HepG2 (cell line): Measurements from ENCODE around the gene AAR2. TPM values are rescaled to one million over a fixed set of nuclear protein-coding genes. Genes with fewer than 3 reads are reported as not detected.

Experiments
- ATAC-seq: fragments of 200-7000 bp; cut with Tn5 transposase; 3 replicates; pipeline ENCODE4 v1.9.1; 2020; ENCODE audit warnings: mild to moderate bottlenecking, moderate library complexity
- BruUV-seq: library from RNA; stranded (reverse); fragments of 400-500 nt; replicated peaks from 2 replicates; lab custom pipeline; 2021; lab: Mats Ljungman, UMichigan
- CTCF ChIA-PET: fragments of 300-600 bp; formaldehyde crosslinking; extraction: SDS; loops from one replicate; lab custom pipeline; 2021; ENCODE audit warnings: low total read pairs, inconsistent platforms, low intra/inter-chr PET ratio; lab: Yijun Ruan, JAX
- POLR2A ChIA-PET: fragments of 350-600 bp; sonication (Branson Sonifier 250); formaldehyde crosslinking; loops from one replicate; lab custom pipeline; 2020; ENCODE audit warnings: antibody characterized with exemption, inconsistent platforms; lab: Yijun Ruan, JAX
- DNase-seq: peaks from one replicate; pipeline ENCODE4 v3.0.0-alpha.2; 2015; ENCODE audit warnings: low spot score
- FAIRE-seq: peaks from 3 replicates; lab custom pipeline; 2011; peaks lifted over from hg19 to GRCh38; lab: Jason Lieb, UNC
- H2AFZ ChIP-seq: one replicate; pipeline ENCODE4 v1.6.1; 2011; ENCODE audit warnings: low read length, inconsistent platforms
- H3K27ac ChIP-seq: fragments of 300-600 bp; 3 replicates; pipeline ENCODE4 v1.8.0; 2011; ENCODE audit warnings: mixed run types, mild to moderate bottlenecking, mixed read lengths, low read length, inconsistent platforms; ENCODE audit not compliant: insufficient read depth; ENCODE audit errors: extremely low read length
- H3K27me3 ChIP-seq, 2 experiments: fragments of 200-600 bp in 1 of 2; 2 replicates in 1 of 2; 3 replicates in 1 of 2; pipeline versions ENCODE4 v1.6.0 to v1.8.0; 2011; ENCODE audit warnings: low read length in 2 of 2, mild to moderate bottlenecking in 2 of 2, moderate library complexity in 2 of 2, inconsistent platforms in 1 of 2; ENCODE audit not compliant: insufficient read depth in 2 of 2, control insufficient read depth in 1 of 2
- H3K36me3 ChIP-seq, 2 experiments: fragments of 200-600 bp in 1 of 2; replicated peaks in 1 of 2; 2 replicates in 1 of 2; 3 replicates in 1 of 2; pipeline versions ENCODE4 v1.5.1 to v1.8.0; 2011; ENCODE audit warnings: low read length in 2 of 2, inconsistent platforms in 1 of 2; ENCODE audit not compliant: insufficient read depth in 2 of 2, control insufficient read depth in 1 of 2
- H3K4me1 ChIP-seq: 2 replicates; pipeline ENCODE4 v1.5.1; 2012; ENCODE audit warnings: low read length, inconsistent platforms; ENCODE audit not compliant: insufficient read depth
- H3K4me2 ChIP-seq: 2 replicates; pipeline ENCODE4 v1.6.0; 2011; ENCODE audit warnings: low read depth, low read length, inconsistent platforms
- H3K4me3 ChIP-seq, 3 experiments: fragments of 200-600 bp in 1 of 3; sonication (generic), shearing (Covaris generic) in 1 of 3; replicated peaks in 1 of 3; 2 replicates each; pipeline ENCODE4 v1.5.1; 2011 to 2016; ENCODE audit warnings: low read length in 3 of 3, inconsistent platforms in 2 of 3, low read depth in 2 of 3, mild to moderate bottlenecking in 2 of 3, control low read depth in 1 of 3, mixed read lengths in 1 of 3; ENCODE audit not compliant: insufficient read depth in 1 of 3
- H3K79me2 ChIP-seq: one replicate; pipeline ENCODE4 v1.6.1; 2011; ENCODE audit warnings: low read length, inconsistent platforms; ENCODE audit not compliant: insufficient read depth
- H3K9ac ChIP-seq: 2 replicates; pipeline ENCODE4 v1.6.0; 2011; ENCODE audit warnings: mild to moderate bottlenecking, low read depth, low read length, inconsistent platforms; ENCODE audit not compliant: insufficient read depth
- H3K9me3 ChIP-seq: 2 replicates; pipeline ENCODE4 v1.5.1; 2012; ENCODE audit warnings: mild to moderate bottlenecking, low read length
- H4K20me1 ChIP-seq: 2 replicates; pipeline ENCODE4 v1.6.0; 2011; ENCODE audit warnings: inconsistent platforms, mild to moderate bottlenecking, low read length, moderate library complexity; ENCODE audit not compliant: insufficient read depth
- BCL6 ChIP-seq: IDR thresholded peaks from 2 replicates; pipeline ENCODE4 v1.6.1; 2016; ENCODE audit warnings: missing genetic modification reagents, missing compliant biosample characterization
- CAMTA2 ChIP-seq: sonication (generic); formaldehyde crosslinking; IDR thresholded peaks from 2 replicates; pipeline ENCODE4 v1.4.0; 2020; ENCODE audit warnings: mild to moderate bottlenecking, missing genetic modification reagents, borderline replicate concordance
- DPF2 ChIP-seq: sonication (generic); formaldehyde crosslinking; IDR thresholded peaks from 2 replicates; pipeline ENCODE4 v1.4.0; 2020; ENCODE audit warnings: mild to moderate bottlenecking, low read depth, missing genetic modification reagents, borderline replicate concordance
- ERF ChIP-seq: IDR thresholded peaks from 2 replicates; pipeline ENCODE4 v1.6.1; 2018; ENCODE audit warnings: missing biosample characterization, missing genetic modification reagents
- HNF4G ChIP-seq, 2 experiments: sonication (generic) in 1 of 2; formaldehyde crosslinking in 1 of 2; IDR thresholded peaks; 2 replicates each; pipeline versions ENCODE4 v1.4.0 to v1.6.1; 2011 to 2020; ENCODE audit warnings: borderline replicate concordance in 2 of 2, low read depth in 2 of 2, mild to moderate bottlenecking in 2 of 2, low read length in 1 of 2, missing genetic modification reagents in 1 of 2, moderate library complexity in 1 of 2
- KDM1A ChIP-seq: IDR thresholded peaks from 2 replicates; pipeline ENCODE4 v1.6.1; 2016; ENCODE audit warnings: missing compliant biosample characterization
- RCOR2 ChIP-seq: IDR thresholded peaks from 2 replicates; pipeline ENCODE4 v1.6.1; 2016; ENCODE audit warnings: missing biosample characterization, missing genetic modification reagents
- REXO4 ChIP-seq: sonication (generic); formaldehyde crosslinking; IDR thresholded peaks from 2 replicates; pipeline ENCODE4 v1.8.0; 2022; ENCODE audit warnings: missing genetic modification reagents, mild to moderate bottlenecking, borderline replicate concordance
- ZNF124 ChIP-seq: sonication (generic); formaldehyde crosslinking; IDR thresholded peaks from 2 replicates; pipeline ENCODE4 v1.4.0; 2020; ENCODE audit warnings: missing genetic modification reagents
- ZNF143 ChIP-seq: sonication (generic); formaldehyde crosslinking; IDR thresholded peaks from 2 replicates; pipeline ENCODE4 v1.4.0; 2020; ENCODE audit warnings: missing genetic modification reagents
- ZNF230 ChIP-seq: sonication (generic); formaldehyde crosslinking; IDR thresholded peaks from 2 replicates; pipeline ENCODE4 v1.4.0; 2020; ENCODE audit warnings: mild to moderate bottlenecking, missing genetic modification reagents
- ZNF331 ChIP-seq: sonication (generic); formaldehyde crosslinking; IDR thresholded peaks from 2 replicates; pipeline ENCODE4 v1.4.0; 2020; ENCODE audit warnings: missing genetic modification reagents
- ZNF335 ChIP-seq: sonication (generic); formaldehyde crosslinking; IDR thresholded peaks from 2 replicates; pipeline ENCODE4 v1.4.0; 2020; ENCODE audit warnings: missing genetic modification reagents
- ZNF382 ChIP-seq: sonication (generic); formaldehyde crosslinking; IDR thresholded peaks from 2 replicates; pipeline ENCODE4 v1.5.0; 2020; ENCODE audit warnings: missing genetic modification reagents, mild to moderate bottlenecking, borderline replicate concordance
- ZNF567 ChIP-seq: sonication (generic); formaldehyde crosslinking; IDR thresholded peaks from 2 replicates; pipeline ENCODE4 v1.8.1; 2023; ENCODE audit warnings: mild to moderate bottlenecking, missing genetic modification reagents, borderline replicate concordance
- ZNF670 ChIP-seq: sonication (generic); formaldehyde crosslinking; IDR thresholded peaks from 2 replicates; pipeline ENCODE4 v1.8.0; 2022; ENCODE audit warnings: mild to moderate bottlenecking, missing genetic modification reagents, borderline replicate concordance
- ZNF713 ChIP-seq: sonication (generic); formaldehyde crosslinking; IDR thresholded peaks from 2 replicates; pipeline ENCODE4 v1.4.0; 2020; ENCODE audit warnings: mild to moderate bottlenecking, missing genetic modification reagents
- whole genome bisulfite sequencing: methylation state at CpG from one replicate; pipeline ENCODE4 v1.1.6; 2017; ENCODE audit warnings: low lambda C conversion rate; 5-methylcytosine and 5-hydroxymethylcytosine counted together
- in situ Hi-C: cut with HindIII; loops from 2 replicates; pipeline ENCODE4 v1.10.0; 2017; ENCODE audit warnings: low pct_unique_long_range_greater_than_20kb; ENCODE audit not compliant: extremely low pct_ligation_motif_present
- intact Hi-C: fragments of 100-400 bp; cut with micrococcal nuclease; formaldehyde crosslinking; loops from one replicate; pipeline ENCODE4 v1.10.0; 2022; ENCODE audit not compliant: unreplicated experiment
- polyA plus RNA-seq, 8 experiments: library from polyadenylated mRNA; depleted of rRNA in 3 of 8; stranded (reverse) in 7 of 8; unstranded in 1 of 8; fragments of >200 nt; fragmentation: Illumina TruSeq in 4 of 8; extraction: Trizol in 4 of 8; gene quantifications; 2 replicates each; pipeline versions ENCODE4 v1.2.1 to v1.2.3, GENCODE V29; 2011 to 2016; ENCODE audit warnings: low read depth in 4 of 8, missing spikeins in 1 of 8, mixed read lengths in 1 of 8; ENCODE audit not compliant: insufficient read depth in 1 of 8
- total RNA-seq, 5 experiments: library from RNA; depleted of rRNA; stranded (reverse); fragments of >200 nt; fragmentation: Illumina TruSeq; extraction: Trizol; gene quantifications; 2 replicates each; pipeline ENCODE4 v1.2.3, GENCODE V29; 2016; ENCODE audit warnings: low read depth in 1 of 5
- TF ChIP-seq, protein P1 (sequence below): sonication (generic); formaldehyde crosslinking; IDR thresholded peaks from 2 replicates; pipeline ENCODE4 v1.5.0; 2020; ENCODE audit warnings: mild to moderate bottlenecking, missing genetic modification reagents, borderline replicate concordance
- TF ChIP-seq, protein P2 (sequence below): sonication (generic); formaldehyde crosslinking; IDR thresholded peaks from 2 replicates; pipeline ENCODE4 v1.9.0; 2021; ENCODE audit warnings: missing genetic modification reagents, mild to moderate bottlenecking, borderline replicate concordance

The AAR2 gene
- total and polyA plus RNA-seq, 2 of the 13 experiments (the other 11 are each of a cell fraction or from before 2014, with no cell fraction given), result 45.2 to 46.2 TPM

DNA sequence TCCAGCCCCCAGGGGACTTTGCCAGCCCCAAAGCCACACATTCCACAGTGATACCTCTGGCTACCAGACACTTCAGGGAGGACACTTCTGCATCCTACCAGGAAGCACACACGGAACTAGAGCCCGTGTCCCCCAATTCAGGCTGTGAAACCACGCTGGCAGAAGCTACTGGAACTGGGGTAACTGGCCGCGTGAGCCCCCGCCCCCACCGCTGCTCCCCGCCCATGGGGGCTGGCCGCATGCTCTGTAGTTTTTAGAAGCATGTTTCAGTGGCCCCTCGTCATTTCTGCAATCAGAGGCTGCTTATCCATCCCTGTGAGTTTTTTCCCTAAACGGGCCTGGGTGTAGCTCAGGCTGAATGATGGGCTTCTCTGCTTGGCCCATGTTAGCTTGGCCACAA is 28.7 kb upstream of the AAR2 start:
- H3K36me3 ChIP-seq, result peaks cover 20 to 34% of the 10 kb centered on the region in 2 experiments
- H3K9me3 ChIP-seq, result no peaks in the 10 kb centered on the region
- ATAC-seq, result no peak
- H3K9ac ChIP-seq, result no peak overlapping the region
- H3K4me1 ChIP-seq, result no peaks in the 10 kb centered on the region
- H4K20me1 ChIP-seq, result no peaks in the 10 kb centered on the region
- no peak for FAIRE-seq
- POLR2A ChIA-PET, result no interaction called here
- BruUV-seq, result no TSS peak
- H3K79me2 ChIP-seq, result no peaks in the 10 kb centered on the region
- no peak overlapping the region for H3K4me3 ChIP-seq
- no peak for DNase-seq
- intact Hi-C loops, result no loop called here
- H3K27me3 ChIP-seq, result no peaks in the 10 kb centered on the region
- no peak for TF ChIP-seq ERF (CRISPR knock-in tag)
- TF ChIP-seq ZNF143 (CRISPR knock-in tag), result no peak
- TF ChIP-seq REXO4 (CRISPR knock-in tag), result no peak
- no peak for TF ChIP-seq ZNF335 (CRISPR knock-in tag)
- no peak for TF ChIP-seq KDM1A (CRISPR knock-in tag)
- no peak for TF ChIP-seq CAMTA2 (CRISPR knock-in tag)
- no peak for TF ChIP-seq ZNF382
- TF ChIP-seq ZNF713 (CRISPR knock-in tag), result no peak
- TF ChIP-seq, protein P1, sequence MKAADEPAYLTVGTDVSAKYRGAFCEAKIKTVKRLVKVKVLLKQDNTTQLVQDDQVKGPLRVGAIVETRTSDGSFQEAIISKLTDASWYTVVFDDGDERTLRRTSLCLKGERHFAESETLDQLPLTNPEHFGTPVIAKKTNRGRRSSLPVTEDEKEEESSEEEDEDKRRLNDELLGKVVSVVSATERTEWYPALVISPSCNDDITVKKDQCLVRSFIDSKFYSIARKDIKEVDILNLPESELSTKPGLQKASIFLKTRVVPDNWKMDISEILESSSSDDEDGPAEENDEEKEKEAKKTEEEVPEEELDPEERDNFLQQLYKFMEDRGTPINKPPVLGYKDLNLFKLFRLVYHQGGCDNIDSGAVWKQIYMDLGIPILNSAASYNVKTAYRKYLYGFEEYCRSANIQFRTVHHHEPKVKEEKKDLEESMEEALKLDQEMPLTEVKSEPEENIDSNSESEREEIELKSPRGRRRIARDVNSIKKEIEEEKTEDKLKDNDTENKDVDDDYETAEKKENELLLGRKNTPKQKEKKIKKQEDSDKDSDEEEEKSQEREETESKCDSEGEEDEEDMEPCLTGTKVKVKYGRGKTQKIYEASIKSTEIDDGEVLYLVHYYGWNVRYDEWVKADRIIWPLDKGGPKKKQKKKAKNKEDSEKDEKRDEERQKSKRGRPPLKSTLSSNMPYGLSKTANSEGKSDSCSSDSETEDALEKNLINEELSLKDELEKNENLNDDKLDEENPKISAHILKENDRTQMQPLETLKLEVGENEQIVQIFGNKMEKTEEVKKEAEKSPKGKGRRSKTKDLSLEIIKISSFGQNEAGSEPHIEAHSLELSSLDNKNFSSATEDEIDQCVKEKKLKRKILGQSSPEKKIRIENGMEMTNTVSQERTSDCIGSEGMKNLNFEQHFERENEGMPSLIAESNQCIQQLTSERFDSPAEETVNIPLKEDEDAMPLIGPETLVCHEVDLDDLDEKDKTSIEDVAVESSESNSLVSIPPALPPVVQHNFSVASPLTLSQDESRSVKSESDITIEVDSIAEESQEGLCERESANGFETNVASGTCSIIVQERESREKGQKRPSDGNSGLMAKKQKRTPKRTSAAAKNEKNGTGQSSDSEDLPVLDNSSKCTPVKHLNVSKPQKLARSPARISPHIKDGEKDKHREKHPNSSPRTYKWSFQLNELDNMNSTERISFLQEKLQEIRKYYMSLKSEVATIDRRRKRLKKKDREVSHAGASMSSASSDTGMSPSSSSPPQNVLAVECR (CRISPR knock-in tag), result no peak
- TF ChIP-seq ZNF124 (CRISPR knock-in tag), result no peak
- TF ChIP-seq RCOR2 (CRISPR knock-in tag), result no peak
- no peak for TF ChIP-seq HNF4G (IDR thresholded peaks at IDR 0.05; ENCODE audit: borderline replicate concordance, low read depth, low read length)
- no peak for TF ChIP-seq HNF4G (CRISPR knock-in tag; IDR thresholded peaks at IDR 0.05; ENCODE audit: borderline replicate concordance, low read depth)
- TF ChIP-seq ZNF331 (CRISPR knock-in tag), result no peak
- TF ChIP-seq DPF2 (CRISPR knock-in tag), result no peak
- TF ChIP-seq BCL6 (CRISPR knock-in tag), result no peak
- TF ChIP-seq, protein P2, sequence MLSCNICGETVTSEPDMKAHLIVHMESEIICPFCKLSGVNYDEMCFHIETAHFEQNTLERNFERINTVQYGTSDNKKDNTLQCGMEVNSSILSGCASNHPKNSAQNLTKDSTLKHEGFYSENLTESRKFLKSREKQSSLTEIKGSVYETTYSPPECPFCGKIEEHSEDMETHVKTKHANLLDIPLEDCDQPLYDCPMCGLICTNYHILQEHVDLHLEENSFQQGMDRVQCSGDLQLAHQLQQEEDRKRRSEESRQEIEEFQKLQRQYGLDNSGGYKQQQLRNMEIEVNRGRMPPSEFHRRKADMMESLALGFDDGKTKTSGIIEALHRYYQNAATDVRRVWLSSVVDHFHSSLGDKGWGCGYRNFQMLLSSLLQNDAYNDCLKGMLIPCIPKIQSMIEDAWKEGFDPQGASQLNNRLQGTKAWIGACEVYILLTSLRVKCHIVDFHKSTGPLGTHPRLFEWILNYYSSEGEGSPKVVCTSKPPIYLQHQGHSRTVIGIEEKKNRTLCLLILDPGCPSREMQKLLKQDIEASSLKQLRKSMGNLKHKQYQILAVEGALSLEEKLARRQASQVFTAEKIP (CRISPR knock-in tag), result no peak
- no peak for TF ChIP-seq ZNF670 (CRISPR knock-in tag)
- TF ChIP-seq ZNF230 (CRISPR knock-in tag), result no peak
- TF ChIP-seq ZNF567 (CRISPR knock-in tag), result no peak
- TF ChIP-seq, all 625 proteins: peak for 0
- H3K4me2 ChIP-seq, result no peak overlapping the region
- WGBS, result 90% methylated on average over 11 of the region's 11 CpGs
- CTCF ChIA-PET, result no interaction called here
- H3K27ac ChIP-seq, result no peak overlapping the region
- no peak overlapping the region for H2AFZ ChIP-seq
- in situ Hi-C loops, result no loop called here
